Measurements from ENCODE around the gene FAM163B. TPM values are rescaled to one million over a fixed set of nuclear protein-coding genes. Genes with fewer than 3 reads are reported as not detected.

The FAM163B gene
- total and polyA plus RNA-seq, 2 donors (not counting 3 experiments of a cell fraction or from before 2014, with no cell fraction given) = not detected

DNA sequence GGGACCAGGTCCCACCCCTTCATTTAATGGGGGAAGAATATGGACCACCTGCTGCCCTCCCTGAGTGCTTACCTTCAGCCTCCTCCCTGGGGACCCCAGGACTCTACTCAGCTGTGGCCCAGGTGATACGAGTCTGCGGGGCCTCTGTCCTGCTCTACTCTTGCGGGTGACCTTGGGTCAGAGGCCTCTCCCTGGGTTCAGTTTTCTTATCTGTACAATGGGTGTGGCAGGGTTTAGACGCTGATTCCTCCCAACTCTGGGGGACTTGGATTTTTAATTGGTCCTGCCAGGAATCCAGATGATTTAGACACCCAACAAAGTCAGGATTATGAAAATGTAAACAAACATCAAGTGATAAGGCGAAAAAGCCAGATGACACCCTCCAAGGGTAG lies 25.0 kb downstream of the FAM163B start:
- Histone ChIP-seq H3K9me1 (replicated peaks; ENCODE audit: control insufficient read depth, extremely low read depth, insufficient read depth, low read length) (no peaks in the 10 kb centered on the region), H3K9me3 (replicated peaks; ENCODE audit: control insufficient read depth, insufficient read depth, low read length) (no peaks in the 10 kb centered on the region), H3K4me2 (ENCODE audit: insufficient read depth, low read length) (no peak overlapping the region), H3K4me1 (ENCODE audit: control insufficient read depth, extremely low read depth, insufficient read depth, low read length) (no peaks in the 10 kb centered on the region), H3K9ac (replicated peaks; ENCODE audit: extremely low read depth, insufficient read depth, low read length) (no peak overlapping the region), H2AFZ (ENCODE audit: low read depth, low read length) (no peak overlapping the region), H3K79me2 (ENCODE audit: control insufficient read depth, insufficient read depth, low read length) (no peaks in the 10 kb centered on the region), H4K20me1 (replicated peaks; ENCODE audit: control insufficient read depth, extremely low read depth, insufficient read depth, low read length) (no peaks in the 10 kb centered on the region), H3K36me3 (ENCODE audit: control insufficient read depth in 2 of 2, extremely low read depth in 1 of 2, insufficient read depth in 2 of 2, low read length in 2 of 2) (no peaks in the 10 kb centered on the region), H3K27ac (ENCODE audit: insufficient read depth, low read depth, low read length) (no peak overlapping the region), H3K4me3 (replicated peaks in 1 of 3; ENCODE audit: insufficient read depth in 1 of 3, low read depth in 1 of 3, low read length in 3 of 3) (no peak overlapping the region), H3K27me3 (ENCODE audit: control insufficient read depth in 2 of 2, insufficient read depth in 2 of 2, low read length in 2 of 2) (peaks cover 2 to 4% of the 10 kb centered on the region in 2 experiments)
- dilution Hi-C loops (cut with MboI; ENCODE audit: extremely low pct_ligation_motif_present, low sequenced_read_pairs) (no loop called here), intact Hi-C loops (cut with micrococcal nuclease) (no loop called here)
- CTCF ChIA-PET = interaction anchor here (0.8 kb wide), 1 partner anchor 198 kb away, joined by 3 read pairs; no protein-coding TSS in a partner anchor
- no TSS peak for BruUV-seq (replicated peaks)
- POLR2A ChIA-PET = no interaction called here
- TF ChIP-seq POLR2A (IDR thresholded peaks at IDR 0.05; ENCODE audit: low read depth, low read length) (no peak), EZH2 (IDR thresholded peaks at IDR 0.05; ENCODE audit: borderline replicate concordance, low read depth, low read length, severe bottlenecking) (no peak), JUN (IDR thresholded peaks at IDR 0.05; ENCODE audit: borderline replicate concordance, insufficient read depth, insufficient read length, low read depth) (no peak), GATA2 (IDR thresholded peaks at IDR 0.05; ENCODE audit: insufficient read depth, insufficient read length, low read depth, low read length) (no peak), MYC (IDR thresholded peaks at IDR 0.05; ENCODE audit: low read depth, low read length) (no peak), POLR2AphosphoS5 (IDR thresholded peaks at IDR 0.05; ENCODE audit: insufficient read depth, low read depth, low read length) (no peak)
- TF ChIP-seq, protein P1, sequence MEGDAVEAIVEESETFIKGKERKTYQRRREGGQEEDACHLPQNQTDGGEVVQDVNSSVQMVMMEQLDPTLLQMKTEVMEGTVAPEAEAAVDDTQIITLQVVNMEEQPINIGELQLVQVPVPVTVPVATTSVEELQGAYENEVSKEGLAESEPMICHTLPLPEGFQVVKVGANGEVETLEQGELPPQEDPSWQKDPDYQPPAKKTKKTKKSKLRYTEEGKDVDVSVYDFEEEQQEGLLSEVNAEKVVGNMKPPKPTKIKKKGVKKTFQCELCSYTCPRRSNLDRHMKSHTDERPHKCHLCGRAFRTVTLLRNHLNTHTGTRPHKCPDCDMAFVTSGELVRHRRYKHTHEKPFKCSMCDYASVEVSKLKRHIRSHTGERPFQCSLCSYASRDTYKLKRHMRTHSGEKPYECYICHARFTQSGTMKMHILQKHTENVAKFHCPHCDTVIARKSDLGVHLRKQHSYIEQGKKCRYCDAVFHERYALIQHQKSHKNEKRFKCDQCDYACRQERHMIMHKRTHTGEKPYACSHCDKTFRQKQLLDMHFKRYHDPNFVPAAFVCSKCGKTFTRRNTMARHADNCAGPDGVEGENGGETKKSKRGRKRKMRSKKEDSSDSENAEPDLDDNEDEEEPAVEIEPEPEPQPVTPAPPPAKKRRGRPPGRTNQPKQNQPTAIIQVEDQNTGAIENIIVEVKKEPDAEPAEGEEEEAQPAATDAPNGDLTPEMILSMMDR (IDR thresholded peaks at IDR 0.05; ENCODE audit: extremely low read depth in 1 of 2, insufficient read depth in 1 of 2, low read depth in 1 of 2, low read length in 2 of 2) = no peak
- TF ChIP-seq, protein P2, sequence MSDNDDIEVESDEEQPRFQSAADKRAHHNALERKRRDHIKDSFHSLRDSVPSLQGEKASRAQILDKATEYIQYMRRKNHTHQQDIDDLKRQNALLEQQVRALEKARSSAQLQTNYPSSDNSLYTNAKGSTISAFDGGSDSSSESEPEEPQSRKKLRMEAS (IDR thresholded peaks at IDR 0.05; ENCODE audit: insufficient read depth, insufficient read length) = no peak
- DNase-seq (ENCODE audit: low read depth, low spot score) (no peak), FAIRE-seq (no peak)

Measured in endothelial cell of umbilical vein (primary cell).